Measurements from ENCODE around the gene CPEB2.
A peak's percentile ranks its signal among the peaks of the same experiment; 100 is the strongest.

Gene CPEB2

DNA sequence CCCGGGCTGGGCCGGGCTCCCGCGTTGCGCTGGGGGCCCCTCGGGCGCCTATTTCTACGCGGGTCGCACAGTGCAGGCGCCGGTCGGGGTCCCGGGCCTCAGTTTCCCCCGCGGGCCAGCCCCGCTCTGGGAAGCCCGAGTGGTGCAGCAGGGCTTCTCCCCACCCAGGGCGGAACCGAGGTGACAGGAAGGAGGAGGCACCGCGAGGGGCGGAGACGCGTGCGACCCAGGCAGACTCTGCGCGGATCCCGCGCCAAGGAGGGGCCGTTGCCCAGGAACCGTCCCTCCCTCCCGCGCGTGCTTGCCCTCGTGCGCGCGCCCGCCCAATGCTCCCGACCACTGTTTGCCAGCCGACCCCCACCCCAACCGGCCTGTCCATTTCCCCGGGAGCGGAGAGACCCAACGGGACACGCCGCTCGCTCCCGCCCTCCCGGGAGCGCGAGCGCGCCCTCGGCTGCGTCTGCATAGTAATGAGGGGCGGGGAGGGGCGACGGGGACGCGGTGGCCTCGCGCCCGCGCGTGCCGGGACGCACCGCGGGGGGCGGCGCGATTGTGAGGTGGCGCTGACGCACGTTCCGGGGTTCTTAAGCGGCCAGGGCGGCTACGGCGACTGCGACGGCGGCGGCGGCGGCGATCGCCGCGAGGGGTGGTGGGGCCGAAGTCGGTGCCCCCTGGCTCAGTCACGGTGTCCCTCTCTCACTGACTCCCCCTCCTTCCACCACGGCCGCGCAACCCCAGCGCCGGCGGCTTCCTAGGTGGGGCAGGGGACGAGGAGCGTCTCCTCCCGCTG lies at the start of gene CPEB2:
TSS of gene CPEB2 (plus strand) at position 613 of the 790 bp plus-strand sequence. CDS start 193 bp downstream, outside the sequence.
- DNase-seq = peak; percentile 92

DNA sequence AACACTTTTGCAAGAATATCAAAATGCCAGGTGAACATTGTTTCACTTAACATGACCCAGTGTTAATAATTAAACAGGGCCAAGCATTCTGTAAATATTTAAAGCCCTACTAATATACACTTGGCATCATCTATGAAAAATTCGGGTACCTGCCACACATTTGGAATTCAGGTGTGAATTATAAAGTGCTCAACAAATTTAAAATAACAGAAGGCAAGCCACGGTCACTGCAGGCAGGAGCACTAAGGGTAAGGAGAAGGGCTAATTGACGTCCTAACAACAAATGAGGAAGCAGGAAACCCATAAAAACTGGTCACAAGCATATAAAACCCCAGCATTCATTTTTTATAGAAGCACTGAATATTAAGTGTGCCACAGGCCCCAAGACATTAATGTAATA lies 43.8 kb upstream of the CPEB2 start:
- DNase-seq = no peak

- no peak for DNase-seq
These were observed 41.0 kb upstream of the CPEB2 start for GRCh38 chr4:14961292-14961691.

GRCh38 chr4:14965071-14965470 lies 37.2 kb upstream of the CPEB2 start:
- no peak for DNase-seq

GRCh38 chr4:14967982-14968381 lies 34.3 kb upstream of the CPEB2 start:
- no peak for DNase-seq

DNA sequence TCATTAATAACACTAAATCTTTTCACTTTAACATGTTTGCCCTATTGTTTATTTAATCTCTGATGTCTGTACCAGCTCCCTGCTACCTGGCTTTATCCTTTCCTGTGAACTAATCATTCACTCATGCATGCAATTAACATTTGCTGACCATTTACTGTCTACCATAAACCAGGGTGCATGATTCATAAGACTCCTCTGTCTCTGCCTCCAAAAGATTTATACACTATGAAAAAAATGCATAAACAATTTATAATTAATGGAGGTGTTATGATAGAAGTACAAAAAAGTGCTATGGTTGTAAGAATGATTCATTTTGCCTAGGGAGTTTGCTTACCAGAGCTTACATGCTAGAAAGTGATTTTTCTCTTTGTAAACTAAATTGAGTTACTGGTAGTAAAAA lies 24.5 kb upstream of the CPEB2 start:
- no peak for DNase-seq

- DNase-seq = no peak
These were observed 17.8 kb upstream of the CPEB2 start for GRCh38 chr4:14984448-14984847.

GRCh38 chr4:14985161-14985560 lies 17.1 kb upstream of the CPEB2 start:
- no peak for DNase-seq

DNA sequence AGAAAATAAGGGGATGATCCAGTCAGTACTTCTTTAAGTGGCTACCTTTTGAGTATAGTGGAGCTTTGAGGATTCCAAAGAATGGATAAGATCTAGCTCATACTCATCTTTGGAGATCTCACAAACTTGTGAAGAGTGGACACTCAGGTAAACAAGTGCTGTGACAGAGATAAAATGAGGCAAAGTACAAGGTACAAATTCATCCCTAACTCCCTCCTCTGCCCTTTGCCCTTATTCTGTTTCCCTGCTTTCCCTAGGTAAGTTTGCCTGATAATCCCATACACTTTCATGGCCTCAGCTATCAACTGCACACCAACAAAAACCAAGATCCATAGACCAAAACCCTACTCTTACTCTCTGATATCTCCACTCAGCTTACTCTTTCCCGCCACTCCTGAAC lies 16.4 kb upstream of the CPEB2 start:
- DNase-seq = no peak

GRCh38 chr4:14987054-14987453 lies 15.2 kb upstream of the CPEB2 start:
- no peak for DNase-seq

GRCh38 chr4:14990484-14990883 lies 11.8 kb upstream of the CPEB2 start:
- no peak for DNase-seq

DNA sequence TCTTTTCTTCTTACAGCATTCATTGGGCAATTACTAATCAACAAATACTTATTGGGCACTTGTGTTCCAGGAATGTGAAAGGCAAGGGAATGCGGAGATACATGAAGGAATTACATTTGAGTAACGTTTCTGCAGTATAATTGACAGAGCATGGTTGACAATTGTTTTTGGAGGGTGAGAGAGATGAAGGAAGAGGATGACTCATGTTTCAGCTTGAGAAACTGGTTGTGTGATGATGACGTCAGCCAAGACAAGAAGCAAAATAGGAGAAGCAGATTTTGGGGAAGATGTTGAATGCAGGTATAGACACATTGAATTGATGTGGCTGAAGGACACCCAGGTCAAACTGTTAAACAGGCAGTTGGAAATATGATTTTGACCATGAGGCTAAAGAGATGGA lies 8.0 kb upstream of the CPEB2 start:
- no peak for DNase-seq

GRCh38 chr4:15001248-15001868 lies 923 bp upstream of the CPEB2 start:
- peak; percentile 38 for DNase-seq

- DNase-seq = peak; percentile 78
These were observed 549 bp downstream of the CPEB2 start for GRCh38 chr4:15002659-15003400.

DNA sequence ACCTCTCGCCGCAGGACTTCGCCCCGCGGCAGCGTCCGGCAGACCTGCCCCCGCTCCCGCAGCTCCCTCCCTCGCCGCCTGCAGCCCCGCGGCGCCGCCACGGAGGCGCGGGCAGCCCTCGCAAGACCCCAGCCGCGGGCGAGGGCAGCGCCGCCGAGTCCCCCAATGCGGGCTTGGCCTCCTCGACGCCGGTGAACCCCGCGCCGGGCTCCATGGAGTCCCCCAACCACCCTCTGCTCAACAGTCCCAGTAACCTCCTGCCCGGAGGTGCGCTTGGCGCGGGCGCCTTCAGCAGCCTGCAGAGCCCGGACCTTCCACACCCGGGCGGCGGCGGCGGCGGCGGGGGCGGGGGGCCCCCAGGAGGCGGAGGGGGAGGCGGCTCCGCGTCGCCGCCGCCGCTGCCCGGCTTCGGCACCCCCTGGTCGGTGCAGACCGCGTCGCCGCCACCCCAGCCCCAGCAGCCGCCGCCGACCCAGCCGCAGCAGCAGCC lies 1.2 kb downstream of the CPEB2 start:
- peak; percentile 69 for DNase-seq

DNA sequence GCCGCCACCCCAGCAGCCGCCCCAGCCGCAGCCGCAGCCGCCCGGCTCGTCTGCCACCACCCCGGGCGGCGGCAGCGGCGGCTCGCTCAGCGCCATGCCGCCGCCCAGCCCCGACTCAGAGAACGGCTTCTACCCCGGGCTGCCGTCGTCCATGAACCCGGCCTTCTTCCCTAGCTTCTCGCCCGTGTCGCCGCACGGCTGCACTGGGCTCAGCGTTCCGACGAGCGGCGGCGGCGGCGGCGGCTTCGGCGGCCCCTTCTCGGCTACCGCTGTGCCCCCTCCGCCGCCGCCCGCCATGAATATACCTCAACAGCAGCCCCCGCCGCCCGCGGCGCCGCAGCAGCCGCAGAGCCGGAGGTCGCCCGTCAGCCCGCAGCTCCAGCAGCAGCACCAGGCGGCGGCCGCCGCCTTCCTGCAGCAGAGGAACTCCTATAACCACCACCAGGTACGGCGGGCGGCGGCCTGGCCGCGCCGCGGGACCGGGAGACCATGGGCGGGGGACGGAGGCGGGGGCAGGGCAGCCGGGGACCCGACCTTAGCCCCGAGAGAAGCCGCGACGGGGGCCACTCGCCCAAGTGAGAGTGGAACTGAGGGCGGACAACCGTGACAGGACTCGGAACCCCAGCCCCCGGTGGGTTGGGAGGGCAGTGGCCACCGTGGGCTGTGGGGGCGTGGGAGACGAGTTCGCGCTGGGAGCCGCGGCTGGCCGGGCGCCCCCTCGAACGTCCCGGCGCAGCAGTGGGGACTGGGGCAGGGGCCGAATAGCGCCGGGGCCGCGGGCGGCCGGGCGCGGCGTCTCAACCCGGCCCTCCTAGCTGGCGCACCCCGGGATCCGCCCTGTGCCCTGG lies 1.8 kb downstream of the CPEB2 start:
- DNase-seq = peak; percentile 59

GRCh38 chr4:15004739-15005301 lies 2.5 kb downstream of the CPEB2 start:
- DNase-seq = peak; percentile 21

DNA sequence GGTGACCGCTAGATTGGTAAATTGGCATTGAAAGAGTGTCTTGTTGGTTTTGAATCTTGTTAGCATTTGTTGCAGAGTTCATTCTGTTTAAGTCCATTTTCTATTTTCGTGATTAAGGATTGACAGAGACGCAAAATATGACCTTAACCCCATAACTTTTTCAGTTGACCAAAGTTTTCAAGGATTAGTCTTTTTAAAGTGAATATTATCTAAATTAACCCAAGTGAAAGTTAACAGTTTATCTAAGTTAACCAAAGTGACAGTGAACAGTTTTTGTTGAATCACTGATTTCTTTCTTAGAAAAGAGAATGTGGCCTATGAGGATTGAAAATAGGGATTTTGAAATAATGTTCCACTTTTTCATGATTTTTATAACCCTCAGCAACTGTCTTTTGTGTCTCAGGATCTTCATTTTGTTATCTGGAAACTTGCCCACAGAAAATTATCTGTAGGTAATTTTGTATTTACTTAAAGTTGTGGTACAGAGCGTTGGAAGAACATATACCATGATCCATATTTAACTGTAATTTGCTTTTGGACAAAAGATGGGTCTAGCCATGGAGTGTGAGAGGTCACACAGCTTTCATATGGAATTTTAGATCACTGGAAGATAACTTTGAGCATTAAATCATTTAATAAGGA lies 3.3 kb downstream of the CPEB2 start:
- no peak for DNase-seq

GRCh38 chr4:15006416-15007024 lies 4.2 kb downstream of the CPEB2 start:
- DNase-seq = no peak

DNA sequence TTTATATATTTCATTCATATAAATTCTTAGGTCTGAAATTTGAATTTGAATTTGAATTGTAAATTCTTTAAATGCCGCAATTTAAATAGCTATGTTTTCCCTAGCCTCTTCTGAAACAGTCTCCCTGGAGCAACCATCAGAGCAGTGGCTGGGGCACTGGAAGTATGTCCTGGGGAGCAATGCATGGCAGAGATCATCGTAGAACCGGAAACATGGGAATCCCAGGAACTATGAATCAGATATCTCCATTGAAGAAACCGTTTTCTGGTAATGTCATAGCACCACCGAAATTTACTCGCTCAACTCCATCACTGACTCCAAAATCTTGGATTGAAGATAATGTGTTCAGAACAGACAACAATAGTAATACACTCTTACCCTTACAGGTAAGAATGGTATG lies 4.9 kb downstream of the CPEB2 start:
- DNase-seq = no peak

GRCh38 chr4:15010038-15010585 lies 7.8 kb downstream of the CPEB2 start:
- DNase-seq = no peak
